Activated T-cell treated with anti-CD3 and anti-CD28 coated beads for 4 hours (primary cell): ENCODE data around the gene PDZRN3.

Experiments used
- DNase-seq: peaks from one replicate; pipeline ENCODE4 v3.0.0-alpha.2; 2020

PDZRN3 gene

DNA sequence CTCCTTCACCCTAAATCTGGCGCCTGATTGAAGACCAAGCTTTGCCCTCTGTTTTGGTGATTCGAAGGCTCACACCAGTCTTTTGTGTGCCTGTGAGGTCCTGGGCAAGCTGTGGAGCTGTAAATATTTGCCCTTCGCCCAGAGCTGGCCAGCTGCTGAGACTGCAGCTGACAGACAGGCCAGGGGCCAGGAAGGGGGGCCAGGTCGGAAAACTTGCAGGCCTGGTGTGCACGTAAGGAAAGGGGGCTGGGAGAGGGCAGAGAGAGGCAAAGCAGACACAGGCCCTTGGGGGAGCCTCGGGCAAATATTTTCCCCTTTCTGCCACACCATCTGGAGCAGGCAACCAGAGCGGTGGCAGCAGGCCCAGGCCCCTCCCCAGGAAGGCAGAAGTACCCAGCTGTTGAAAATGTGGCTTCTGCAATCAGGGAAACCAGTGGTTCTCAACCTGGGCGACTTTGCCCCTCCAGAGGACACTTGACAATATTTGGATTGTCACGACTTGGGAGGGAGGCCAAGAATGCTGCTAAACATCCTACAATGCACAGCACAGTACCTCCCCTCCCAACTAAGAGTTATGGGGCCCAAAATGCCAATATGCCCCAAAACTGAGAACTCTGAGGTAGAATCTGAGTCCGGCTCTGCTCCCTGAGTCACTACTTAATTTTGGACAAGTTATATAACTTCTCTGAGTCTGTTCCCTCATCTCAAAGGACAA is 2.5 kb downstream of the PDZRN3 start:
- no peak for DNase-seq

DNA sequence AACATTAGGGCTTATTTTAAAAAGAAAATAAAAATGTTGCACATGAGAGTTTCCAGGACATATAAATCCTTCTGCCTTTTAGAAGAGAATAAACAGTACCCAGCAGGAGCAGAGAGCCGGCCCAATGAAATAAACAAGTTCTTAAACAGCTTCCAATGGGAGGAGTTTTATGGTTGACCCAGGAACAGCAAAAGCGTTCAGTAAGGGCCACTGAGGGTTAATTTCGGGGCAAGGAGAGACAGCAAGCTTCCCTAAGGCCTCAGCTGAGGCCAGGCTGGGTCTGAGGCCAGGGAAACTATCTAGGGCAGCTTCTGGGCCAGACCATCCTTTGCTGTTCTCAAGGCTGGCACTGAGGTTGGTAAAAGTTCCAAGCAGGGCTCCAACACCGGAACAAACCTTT is 3.4 kb downstream of the PDZRN3 start:
- DNase-seq: no peak

DNA sequence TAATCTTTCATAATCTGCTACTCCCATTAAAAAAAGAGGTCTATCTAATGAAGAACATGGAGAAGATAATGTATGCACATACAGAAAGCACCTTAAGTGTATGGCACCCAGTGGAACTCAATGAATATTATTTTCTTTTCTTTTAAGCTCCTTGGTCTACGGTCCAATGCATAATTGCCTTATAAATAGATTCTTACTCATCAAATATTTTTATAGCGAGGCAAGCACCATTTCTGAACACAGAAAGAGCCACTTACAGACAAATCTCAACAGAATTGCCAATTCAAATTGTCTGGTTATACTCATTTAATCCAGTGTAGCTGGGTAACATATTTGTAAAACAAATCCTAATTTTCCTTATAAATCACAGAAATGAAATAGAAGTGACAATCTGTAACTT is 6.3 kb downstream of the PDZRN3 start:
- no peak for DNase-seq

DNA sequence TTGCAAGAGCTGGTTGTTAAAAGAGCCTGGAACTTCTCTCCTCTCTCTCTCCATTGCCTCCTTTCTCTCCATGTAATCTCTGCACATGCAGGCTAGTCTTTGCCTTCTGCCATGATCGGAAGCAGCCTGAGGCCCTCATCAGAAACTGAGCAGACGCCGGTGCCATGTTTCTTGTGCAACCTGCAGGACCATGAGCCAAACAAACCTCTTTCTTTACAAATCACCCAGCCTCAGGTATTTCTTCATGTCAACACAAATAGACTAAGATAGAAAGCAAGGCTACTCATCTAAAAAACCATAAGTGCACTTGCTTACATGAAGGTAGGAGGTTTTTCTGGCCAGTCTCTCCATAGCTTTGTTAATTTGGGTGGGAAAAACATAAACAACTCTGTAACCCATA is 8.7 kb downstream of the PDZRN3 start:
- no peak for DNase-seq

DNA sequence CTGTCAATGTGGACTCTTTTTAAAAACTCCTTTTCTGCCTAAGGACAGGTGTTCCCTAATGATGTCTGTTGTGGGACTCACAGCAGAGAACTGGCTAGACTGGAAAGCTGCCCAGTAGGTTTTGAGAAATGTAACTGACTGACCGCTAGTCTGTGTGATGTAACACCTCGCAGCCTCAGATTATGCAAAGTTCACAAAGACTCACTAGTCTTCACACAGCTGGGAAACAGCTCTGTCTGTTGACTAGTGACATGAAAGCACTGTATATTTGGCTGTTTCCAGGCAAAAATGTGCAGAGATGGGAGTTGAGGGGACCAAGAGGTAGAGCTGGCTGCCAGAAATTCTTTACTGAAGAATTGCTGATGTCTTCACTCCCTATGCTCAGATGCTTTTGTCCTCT is 10.3 kb downstream of the PDZRN3 start:
- DNase-seq: no peak

DNA sequence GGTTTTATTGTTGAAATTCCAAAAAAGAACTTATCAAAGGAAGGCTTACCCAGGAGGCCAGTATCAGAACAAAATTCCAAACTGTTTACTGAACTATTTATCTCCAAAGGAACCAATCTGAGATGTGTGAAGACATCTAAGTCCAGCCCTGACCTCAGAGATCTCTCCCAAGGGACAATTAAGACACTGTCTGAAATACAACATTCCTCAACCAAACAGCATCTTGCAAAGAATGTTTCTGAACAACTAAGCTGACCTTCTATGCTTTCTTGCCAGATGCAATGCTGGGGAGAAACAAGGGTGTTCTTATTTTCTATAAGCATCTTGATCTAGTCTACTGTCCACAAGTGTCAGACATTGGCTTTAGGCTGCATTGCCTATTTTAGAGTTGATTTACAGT is 13.6 kb downstream of the PDZRN3 start:
- no peak for DNase-seq

DNA sequence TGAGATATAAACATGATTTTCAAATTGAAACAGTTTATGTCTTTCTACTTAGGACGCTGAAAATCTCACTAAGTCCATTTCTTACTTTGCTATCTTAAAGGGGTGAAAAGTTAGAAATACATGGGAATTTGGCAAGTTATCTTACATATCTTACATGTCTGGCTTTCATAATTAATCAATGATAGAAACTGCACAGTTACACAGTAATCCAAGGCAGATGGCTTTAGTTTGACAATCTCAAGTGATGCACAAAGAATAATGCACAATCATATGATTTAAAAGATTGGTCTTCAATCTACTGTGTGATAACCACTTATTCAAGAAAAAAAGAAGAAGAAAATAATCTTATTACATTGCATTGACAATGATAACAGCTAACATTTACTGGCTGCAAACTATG is 14.2 kb downstream of the PDZRN3 start:
- DNase-seq: no peak

DNA sequence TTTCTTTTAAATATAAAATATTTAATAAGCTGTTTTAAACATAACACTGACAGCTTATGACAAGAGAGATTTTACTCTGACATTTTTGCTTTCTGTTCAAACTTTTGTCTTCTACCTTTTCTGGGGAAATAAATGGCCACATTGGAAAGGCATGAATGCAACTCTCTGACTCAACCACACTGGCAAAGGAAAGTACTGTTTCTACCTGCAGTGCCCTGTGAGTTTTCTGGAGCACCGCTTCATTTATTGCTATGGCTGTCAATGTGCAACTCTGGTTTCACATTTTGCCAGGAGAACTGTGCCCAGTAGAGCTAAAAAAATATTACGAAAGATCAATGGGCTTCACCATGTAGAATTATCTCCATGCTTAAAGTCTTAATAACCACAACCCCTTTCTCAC is 15.1 kb downstream of the PDZRN3 start:
- no peak for DNase-seq

DNA sequence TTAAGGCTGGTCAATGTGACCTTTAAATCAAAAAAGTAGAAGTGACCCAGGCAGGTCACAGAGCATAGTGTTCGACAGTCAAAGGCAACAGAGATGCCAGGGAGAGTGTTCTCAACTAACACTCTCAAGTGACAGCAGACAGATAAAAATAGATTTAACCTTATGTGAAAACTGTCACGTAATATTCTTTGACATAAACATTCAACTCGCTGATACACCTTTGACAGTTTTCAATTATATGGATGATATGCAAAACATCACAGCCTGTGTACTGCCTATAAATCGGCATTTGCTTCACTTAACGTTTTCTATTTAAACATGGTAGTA is 15.5 kb downstream of the PDZRN3 start:
- no peak for DNase-seq

DNA sequence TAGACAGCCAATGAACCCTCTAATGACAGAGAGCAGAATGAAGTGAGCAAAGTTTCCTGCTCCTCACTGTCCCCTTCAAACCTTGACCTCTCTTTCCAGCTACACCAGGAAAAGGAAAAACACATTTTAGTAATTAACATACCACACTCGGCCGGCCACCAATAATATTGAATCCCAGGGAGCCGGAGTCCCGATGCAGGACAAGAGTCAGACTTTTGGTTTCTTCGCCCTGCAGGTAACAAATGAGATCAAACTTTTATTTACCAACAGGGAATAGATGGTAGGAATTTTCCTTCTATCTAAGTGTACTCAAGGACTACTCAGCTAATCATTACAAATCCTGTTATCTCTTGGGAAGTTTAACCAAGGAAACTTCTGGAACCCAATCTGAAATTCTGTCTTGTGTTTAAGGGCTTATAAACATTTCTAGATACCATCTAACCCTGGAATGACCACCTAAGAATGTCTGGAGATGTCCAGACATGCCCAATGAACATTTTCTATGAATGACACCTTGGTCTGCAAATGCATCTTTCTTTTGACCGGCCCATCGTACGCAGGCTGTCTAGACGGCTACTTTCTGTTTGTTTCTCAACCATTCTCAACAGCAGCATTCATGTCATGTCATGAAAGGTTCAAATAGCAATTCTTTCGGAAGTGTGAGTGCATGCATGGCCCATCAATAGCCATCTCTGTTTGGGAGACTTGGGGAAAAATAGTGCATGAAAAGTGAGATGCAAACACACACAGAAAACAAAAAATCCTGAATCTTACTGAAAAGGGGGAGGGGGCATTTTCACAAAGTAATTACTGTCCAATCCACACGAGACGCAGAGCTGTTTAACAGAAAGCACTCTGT is 16.1 kb downstream of the PDZRN3 start:
- no peak for DNase-seq

DNA sequence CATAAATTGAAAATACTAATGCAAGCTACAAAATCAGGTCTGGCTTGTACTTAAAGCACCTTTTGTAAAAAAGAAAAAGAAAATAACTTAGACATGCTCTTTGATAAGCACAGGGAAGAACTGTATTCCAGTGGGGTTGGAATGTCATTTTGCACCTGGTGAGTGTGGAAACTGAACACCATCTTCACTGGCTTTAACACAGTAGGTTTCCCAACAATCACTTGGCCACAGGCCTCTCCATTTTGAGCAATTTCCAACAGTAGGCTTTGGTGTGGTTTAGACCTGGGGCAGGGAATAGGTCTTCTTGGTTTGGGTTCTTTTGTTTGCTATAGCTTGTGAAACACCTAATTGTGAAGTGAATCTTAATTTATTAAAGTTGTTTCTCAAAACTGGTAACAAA is 18.9 kb downstream of the PDZRN3 start:
- no peak for DNase-seq

DNA sequence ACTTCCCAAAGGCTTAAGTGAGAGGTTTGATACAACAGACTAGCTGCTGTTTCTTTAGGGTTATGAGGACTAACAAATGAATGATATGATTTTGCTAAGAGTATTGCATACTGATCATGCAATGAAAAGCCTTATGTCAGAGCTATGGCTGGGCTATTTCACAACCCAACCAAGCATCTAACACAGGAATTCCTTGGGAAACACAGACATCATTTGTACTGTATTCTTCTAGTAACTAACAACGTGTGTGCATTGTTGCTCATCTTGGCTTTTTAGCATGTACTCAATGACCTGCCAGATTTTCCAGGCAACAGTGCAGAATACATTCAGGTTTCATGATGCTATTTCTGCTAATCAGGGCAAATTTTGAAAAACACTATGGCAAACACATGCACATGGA is 19.3 kb downstream of the PDZRN3 start:
- no peak for DNase-seq

DNA sequence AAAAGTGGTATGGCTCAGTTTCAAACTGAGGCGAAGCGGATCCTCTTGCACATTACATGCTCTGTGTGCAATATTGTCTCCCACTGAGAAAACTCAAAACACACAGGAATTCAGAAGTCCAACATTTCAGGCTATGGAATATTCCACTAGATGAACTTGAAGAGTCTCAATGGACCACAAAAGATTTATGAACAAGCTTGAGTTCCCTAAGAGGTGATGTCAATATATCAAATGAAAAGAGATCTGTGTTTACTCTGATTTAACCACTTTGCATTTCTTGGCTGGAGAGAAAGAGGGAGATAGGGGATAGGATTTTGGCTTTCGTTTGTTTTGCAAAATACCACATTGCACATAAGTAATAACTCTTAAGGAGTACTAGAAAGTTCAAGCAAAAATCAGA is 20.3 kb downstream of the PDZRN3 start:
- DNase-seq: no peak

DNA sequence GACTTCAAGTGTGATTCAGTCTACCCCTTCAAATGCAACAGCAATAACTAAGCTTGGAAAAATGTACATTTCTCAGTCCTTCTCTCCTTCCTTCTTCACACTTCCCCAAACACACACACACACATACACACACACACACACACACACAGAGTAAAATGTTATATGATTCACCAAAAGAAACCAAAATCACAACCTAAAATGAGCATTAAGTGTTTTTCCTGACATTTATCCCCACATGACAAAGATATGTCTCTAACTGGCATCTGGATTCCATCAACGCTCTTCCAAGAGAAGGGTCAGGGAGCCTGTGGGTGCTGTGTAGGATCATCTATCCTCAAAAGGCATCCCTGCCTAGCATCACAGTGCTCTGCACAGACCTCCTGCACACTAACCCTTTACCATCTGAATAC is 21.0 kb downstream of the PDZRN3 start:
- DNase-seq: no peak

DNA sequence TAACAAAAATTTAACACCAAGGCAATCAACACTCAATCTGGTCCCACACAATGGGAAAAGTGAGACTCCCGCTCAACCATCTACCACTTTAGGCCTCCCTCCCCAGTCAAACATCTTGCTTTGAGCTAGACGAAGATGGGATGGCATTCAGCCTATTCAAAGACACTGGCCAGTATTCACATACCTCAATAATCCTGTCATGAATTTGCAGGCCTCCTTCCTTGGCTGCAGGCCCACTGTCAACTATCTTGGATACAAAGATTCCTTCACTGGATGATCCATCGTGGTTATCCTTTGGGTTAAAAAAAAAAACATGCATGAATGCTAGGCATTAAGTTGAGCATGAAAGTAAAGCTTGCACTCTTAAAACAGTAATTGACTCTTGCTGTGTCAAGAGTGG is 22.6 kb downstream of the PDZRN3 start:
- DNase-seq: no peak

DNA sequence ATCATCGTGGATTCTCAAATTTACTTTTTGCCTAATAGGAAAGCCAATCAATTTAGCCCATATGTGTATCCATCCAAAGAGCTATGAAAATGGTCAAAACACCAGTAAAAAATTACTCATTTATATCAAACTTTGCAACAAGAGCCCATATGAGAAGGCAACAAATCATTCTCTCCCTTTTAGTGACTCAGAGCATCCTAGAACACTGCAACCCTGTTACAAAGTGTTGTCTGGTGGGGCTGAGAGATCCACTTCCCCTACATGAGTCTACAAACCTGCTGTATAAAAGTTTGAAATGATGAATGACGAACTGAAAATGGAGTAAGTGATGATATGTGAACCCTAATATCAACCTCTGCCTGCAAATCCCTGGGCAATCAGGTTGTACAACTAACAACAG is 23.3 kb downstream of the PDZRN3 start:
- DNase-seq: no peak

DNA sequence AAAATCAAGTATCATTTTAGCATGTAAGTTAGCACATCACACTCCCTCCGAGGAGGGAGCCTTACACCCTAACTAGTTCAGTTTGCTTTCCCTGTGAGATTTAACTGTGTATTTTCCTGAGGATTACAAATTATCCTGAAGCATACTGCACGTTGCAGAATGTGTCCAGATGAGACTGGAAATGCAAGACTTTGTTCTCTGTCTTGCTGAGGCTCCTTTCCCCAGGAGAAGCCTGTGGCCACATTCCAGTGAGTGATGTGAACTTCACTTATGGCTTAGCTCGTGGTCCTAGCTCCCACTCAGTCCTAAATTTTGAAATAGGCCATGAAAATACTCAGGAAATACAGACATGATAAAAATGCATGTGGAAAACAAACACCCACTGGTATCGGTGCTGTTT is 23.7 kb downstream of the PDZRN3 start:
- DNase-seq: no peak

DNA sequence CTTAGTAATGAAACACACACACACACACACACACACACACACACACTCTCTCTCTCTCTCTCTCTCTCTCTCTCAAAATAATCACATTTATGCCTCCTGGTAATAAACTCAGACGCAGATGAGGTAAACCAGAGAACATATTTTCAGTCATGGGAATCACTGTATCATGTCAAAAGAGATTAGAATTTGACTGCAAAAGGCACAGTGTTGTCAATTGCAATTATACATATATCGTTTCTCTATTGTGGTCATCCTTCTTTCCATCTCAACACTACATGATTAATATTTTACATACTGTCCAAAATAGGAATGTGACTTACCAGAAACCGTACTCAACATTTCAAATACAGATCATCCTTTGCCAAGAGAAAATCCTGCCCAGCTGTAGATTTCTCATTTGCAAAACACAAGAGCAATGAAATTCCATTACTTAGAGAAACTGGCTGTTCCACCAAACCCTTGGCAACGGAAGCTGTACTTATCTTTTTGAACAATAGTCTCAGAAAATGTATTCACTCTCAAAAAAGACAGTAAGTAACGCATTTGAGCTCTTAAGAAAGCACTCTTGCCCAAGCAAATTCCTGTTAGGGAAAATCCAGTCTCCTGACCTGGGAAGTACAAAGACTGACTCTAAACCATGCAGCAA is 24.3 kb downstream of the PDZRN3 start:
- no peak for DNase-seq

DNA sequence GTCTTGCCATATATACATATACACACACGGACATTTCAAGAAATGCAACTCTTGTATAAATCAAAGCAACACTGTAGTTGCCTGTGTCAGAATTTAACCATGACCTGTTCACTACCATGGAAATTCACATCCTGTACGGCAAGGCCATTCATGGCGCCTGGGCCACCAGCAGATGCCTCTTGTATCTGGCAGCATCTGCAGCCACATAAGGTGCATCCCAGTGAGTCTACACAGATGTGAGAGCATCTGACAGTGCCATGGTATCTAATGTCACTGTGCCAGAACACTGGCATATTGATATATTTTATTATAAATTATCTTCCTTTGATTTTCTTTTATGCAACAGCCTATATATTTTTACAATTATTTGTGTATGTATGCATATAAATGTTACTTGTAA is 25.1 kb downstream of the PDZRN3 start:
- no peak for DNase-seq

DNA sequence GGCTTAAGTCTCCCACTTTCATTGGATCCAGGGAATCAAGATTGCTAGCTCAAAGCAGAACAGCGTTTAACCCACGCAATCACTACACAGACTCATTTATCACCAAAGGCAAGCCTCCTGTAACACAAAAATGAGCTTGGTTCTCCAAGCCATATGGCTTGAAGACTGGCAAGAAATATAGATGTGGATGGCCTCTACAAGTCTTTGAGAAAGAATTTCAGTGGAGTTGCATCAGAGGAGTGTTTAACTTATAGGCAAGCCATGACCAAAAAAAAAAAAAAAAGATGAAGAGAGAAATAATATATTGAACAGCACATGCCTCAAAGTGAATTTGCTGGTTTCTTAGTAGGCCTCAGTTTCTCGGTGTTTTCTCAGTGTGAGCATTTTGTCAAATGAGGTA is 27.3 kb downstream of the PDZRN3 start:
- DNase-seq: no peak

DNA sequence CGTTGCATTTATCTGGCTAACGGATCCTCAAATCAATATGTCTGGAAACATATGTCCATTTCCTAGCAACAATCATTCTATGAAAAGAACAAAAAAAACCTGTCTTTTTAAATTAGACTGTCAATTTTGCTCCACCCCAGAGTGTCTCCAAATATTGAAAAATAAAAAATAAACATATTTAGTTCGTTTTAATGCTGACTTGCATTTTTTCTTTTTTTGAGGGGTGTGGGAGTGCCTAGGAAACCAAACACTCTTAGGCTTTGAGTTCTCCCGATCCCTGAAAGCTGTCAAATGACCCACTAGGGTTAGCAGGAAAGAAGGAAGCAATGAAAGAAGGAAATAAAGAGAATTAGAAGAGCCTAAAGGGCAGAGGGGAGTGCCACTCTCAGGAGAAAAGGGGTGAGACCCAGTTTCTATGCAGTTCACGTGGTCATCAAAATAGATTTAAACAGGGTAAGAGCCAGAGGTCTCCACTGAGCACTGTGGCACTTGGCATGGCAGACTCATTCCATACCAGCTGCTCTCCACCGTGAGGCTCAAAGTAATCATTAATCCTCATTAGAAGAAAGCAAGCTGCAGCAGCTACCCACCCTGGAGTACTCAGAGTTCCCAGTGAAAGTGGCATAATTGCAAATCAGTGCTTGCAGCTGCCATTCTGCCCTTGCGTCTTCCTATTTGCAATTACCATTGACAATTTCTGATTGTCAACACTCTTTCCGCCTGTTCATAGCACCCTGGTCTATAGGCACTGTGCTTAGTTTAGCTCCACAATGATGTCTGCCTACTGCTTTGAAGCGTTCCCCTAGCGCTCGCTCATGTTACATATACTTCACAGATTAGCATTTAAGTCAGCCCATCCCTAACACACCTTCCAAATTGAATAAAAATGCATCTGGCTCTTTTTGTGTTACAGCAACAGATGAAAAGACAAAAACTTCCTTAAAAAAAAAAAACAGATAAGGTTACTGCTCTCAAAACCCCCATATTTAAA is 32.3 kb downstream of the PDZRN3 start:
- DNase-seq: no peak

DNA sequence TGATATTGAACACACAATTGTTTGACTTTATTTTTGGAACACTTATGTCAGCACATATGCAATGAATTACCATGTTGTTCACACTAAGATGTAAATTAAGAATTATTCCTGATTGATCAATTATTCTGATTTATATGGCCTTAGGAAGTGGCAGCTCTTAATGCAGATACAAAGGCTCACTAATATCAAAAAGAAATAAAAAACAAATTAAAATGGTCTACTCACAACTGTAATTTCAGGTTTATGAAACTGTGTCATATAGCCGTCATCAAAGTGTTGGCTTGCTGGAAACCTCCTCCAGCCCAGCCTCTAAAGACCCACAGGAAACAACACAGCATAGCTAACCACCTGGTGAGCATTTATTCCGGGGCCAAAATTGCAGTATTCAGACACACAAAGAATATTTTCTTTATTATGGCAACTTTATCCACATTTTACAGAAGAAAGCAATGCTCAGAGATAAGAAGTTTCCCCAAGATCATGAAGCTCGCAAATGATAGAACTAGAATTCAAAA is 33.4 kb downstream of the PDZRN3 start:
- DNase-seq: no peak

DNA sequence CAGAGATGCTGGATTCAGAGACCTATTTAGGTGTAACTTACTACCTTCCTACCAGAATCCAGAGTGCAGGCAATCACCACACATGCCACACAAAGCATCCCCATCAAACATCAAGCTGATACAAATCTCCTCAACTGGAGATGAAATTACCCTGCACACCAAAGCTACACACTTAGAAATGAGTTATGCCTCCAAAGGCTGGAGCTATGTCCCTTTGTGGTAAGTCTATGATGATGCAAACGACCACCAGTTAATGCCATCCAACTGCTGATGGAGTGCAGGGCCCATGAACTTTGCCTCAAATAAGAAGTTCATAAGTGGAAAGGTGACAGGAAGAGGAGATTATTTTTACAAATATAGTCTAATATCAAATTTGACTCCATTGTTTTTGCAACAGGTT is 38.1 kb downstream of the PDZRN3 start:
- no peak for DNase-seq
